K562 (cell line): Measurements from ENCODE around the gene SPHK2. TPM values are rescaled to one million over a fixed set of nuclear protein-coding genes. Genes with fewer than 3 reads are reported as not detected.

Experiments
- ATAC-seq: fragments of 200-7000 bp; cut with Tn5 transposase; 3 replicates; pipeline ENCODE4 v1.9.1; 2020; ENCODE audit warnings: moderate library complexity
- BruUV-seq: library from RNA; stranded (reverse); fragments of 400-500 nt; replicated peaks from 2 replicates; lab custom pipeline; 2021; lab: Mats Ljungman, UMichigan
- CTCF ChIA-PET: fragments of 300-600 bp; formaldehyde crosslinking; extraction: SDS; loops from one replicate; lab custom pipeline; 2021; ENCODE audit warnings: low intra/inter-chr PET ratio; lab: Yijun Ruan, JAX
- POLR2A ChIA-PET: fragments of 300-600, 350-650 bp; sonication (Branson Sonifier 250); formaldehyde crosslinking; extraction: SDS; loops from one replicate; lab custom pipeline; 2021; ENCODE audit warnings: antibody characterized with exemption, inconsistent platforms; lab: Yijun Ruan, JAX
- DNase-seq, 4 experiments: peaks; one replicate each; pipeline versions ENCODE4 v3.0.0 to v3.0.0-alpha.2; 2011 to 2018; ENCODE audit warnings: low spot score in 3 of 4, mixed read lengths in 3 of 4; ENCODE audit errors: extremely low read depth in 1 of 4
- FAIRE-seq: peaks from 2 replicates; lab custom pipeline; 2011; peaks lifted over from hg19 to GRCh38; lab: Jason Lieb, UNC
- H2AFZ ChIP-seq: 2 replicates; pipeline ENCODE4 v1.6.0; 2011; ENCODE audit warnings: low read depth, low read length, control low read depth, inconsistent platforms
- H3K27ac ChIP-seq: fragments of 200-600 bp; 3 replicates; pipeline ENCODE4 v1.8.0; 2011; ENCODE audit warnings: low read depth, mild to moderate bottlenecking, control low read depth, inconsistent platforms, low read length, moderate library complexity, mixed read lengths; ENCODE audit errors: extremely low read depth
- H3K27me3 ChIP-seq, 2 experiments: fragments of 300-600 bp in 1 of 2; 2 replicates in 1 of 2; 3 replicates in 1 of 2; pipeline versions ENCODE4 v1.6.0 to v1.8.0; 2011; ENCODE audit warnings: inconsistent platforms in 2 of 2, low read length in 2 of 2, mild to moderate bottlenecking in 1 of 2, mixed read lengths in 1 of 2, moderate library complexity in 1 of 2; ENCODE audit not compliant: control insufficient read depth in 2 of 2, insufficient read depth in 2 of 2
- H3K36me3 ChIP-seq: fragments of 300-600 bp; 3 replicates; pipeline ENCODE4 v1.8.0; 2011; ENCODE audit warnings: mild to moderate bottlenecking, low read length, inconsistent platforms; ENCODE audit not compliant: control insufficient read depth, insufficient read depth
- H3K4me1 ChIP-seq, 2 experiments: fragments of 200-600 bp in 1 of 2; replicated peaks in 1 of 2; 2 replicates in 1 of 2; 3 replicates in 1 of 2; pipeline versions ENCODE4 v1.5.1 to v1.8.0; 2011; ENCODE audit warnings: inconsistent platforms in 2 of 2, low read length in 2 of 2, mild to moderate bottlenecking in 1 of 2, mixed read lengths in 1 of 2, moderate library complexity in 1 of 2; ENCODE audit not compliant: control insufficient read depth in 2 of 2, insufficient read depth in 2 of 2
- H3K4me2 ChIP-seq: 2 replicates; pipeline ENCODE4 v1.6.1; 2011; ENCODE audit warnings: low read length, control low read depth, inconsistent platforms, mixed read lengths; ENCODE audit not compliant: insufficient read depth
- H3K4me3 ChIP-seq: fragments of 200-600 bp; sonication (generic), shearing (Covaris generic); 2 replicates; pipeline ENCODE4 v1.5.1; 2016; ENCODE audit warnings: control low read depth, inconsistent platforms
- H3K79me2 ChIP-seq: fragments of 200-600 bp; 3 replicates; pipeline ENCODE4 v1.8.0; 2011; ENCODE audit warnings: low read length, inconsistent platforms; ENCODE audit not compliant: control insufficient read depth, insufficient read depth
- H3K9ac ChIP-seq, 2 experiments: 2 replicates each; pipeline versions ENCODE4 v1.6.0 to v1.6.1; 2011; ENCODE audit warnings: low read depth in 2 of 2, low read length in 2 of 2, control low read depth in 1 of 2, inconsistent platforms in 1 of 2, mild to moderate bottlenecking in 1 of 2, mixed read lengths in 1 of 2; ENCODE audit not compliant: insufficient read depth in 1 of 2
- H3K9me1 ChIP-seq: one replicate; pipeline ENCODE4 v1.6.0; 2011; ENCODE audit warnings: inconsistent platforms, mild to moderate bottlenecking, low read length, moderate library complexity; ENCODE audit not compliant: control insufficient read depth, insufficient read depth
- H3K9me3 ChIP-seq: replicated peaks from 2 replicates; pipeline ENCODE4 v1.5.1; 2011; ENCODE audit warnings: low read depth, low read length, inconsistent platforms; ENCODE audit not compliant: control insufficient read depth, insufficient read depth
- H4K20me1 ChIP-seq: replicated peaks from 2 replicates; pipeline ENCODE4 v1.6.1; 2011; ENCODE audit warnings: low read length, inconsistent platforms, mixed read lengths; ENCODE audit not compliant: control insufficient read depth, insufficient read depth
- BCOR ChIP-seq: fragments of 450-650 bp; IDR thresholded peaks from 2 replicates; pipeline ENCODE4 v1.6.1; 2016
- BRF1 ChIP-seq: IDR thresholded peaks from 3 replicates; pipeline ENCODE4 v1.6.1; 2011; ENCODE audit warnings: borderline replicate concordance, mild to moderate bottlenecking; ENCODE audit not compliant: insufficient read length; ENCODE audit errors: extremely low read depth
- CBX2 ChIP-seq: fragments of 200-600 bp; sonication (generic); IDR thresholded peaks from one replicate; pipeline ENCODE4 v1.6.1; 2012; ENCODE audit warnings: mild to moderate bottlenecking, low read length, inconsistent platforms; ENCODE audit not compliant: insufficient read depth, poor library complexity, severe bottlenecking
- CUX1 ChIP-seq: fragments of 200-800 bp; sonication (Bioruptor generic); IDR thresholded peaks from 2 replicates; pipeline ENCODE4 v1.6.1; 2016; ENCODE audit warnings: missing genetic modification characterization, missing compliant biosample characterization
- E2F1 ChIP-seq: sonication (generic); formaldehyde crosslinking; IDR thresholded peaks from 2 replicates; pipeline ENCODE4 v1.8.1; 2023; ENCODE audit warnings: mild to moderate bottlenecking, missing genetic modification reagents, moderate library complexity
- ESRRA ChIP-seq: fragments of 450-650 bp; IDR thresholded peaks from 2 replicates; pipeline ENCODE4 v1.6.1; 2014; ENCODE audit warnings: low read depth, mild to moderate bottlenecking, moderate library complexity, borderline replicate concordance
- GTF2E2 ChIP-seq: fragments of 200-800 bp; sonication (Bioruptor generic); IDR thresholded peaks from 2 replicates; pipeline ENCODE4 v1.6.1; 2016; ENCODE audit warnings: missing genetic modification characterization, missing compliant biosample characterization
- HSF4 ChIP-seq: fragments of 250-450 bp; sonication (Bioruptor Pico); IDR thresholded peaks from 2 replicates; pipeline ENCODE4 v2.1.2; 2022; ENCODE audit warnings: mild to moderate bottlenecking, moderate library complexity, borderline replicate concordance
- KDM2B ChIP-seq: fragments of 250-450 bp; sonication (Bioruptor Pico); IDR thresholded peaks from 2 replicates; pipeline ENCODE4 v1.8.0; 2021; ENCODE audit warnings: mild to moderate bottlenecking, moderate library complexity
- KLF13 ChIP-seq: fragments of 450-650 bp; IDR thresholded peaks from 2 replicates; pipeline ENCODE4 v1.6.1; 2016; ENCODE audit warnings: missing genetic modification characterization, low read depth, mild to moderate bottlenecking, missing compliant biosample characterization, moderate library complexity, borderline replicate concordance
- NFRKB ChIP-seq: fragments of 450-650 bp; IDR thresholded peaks from 2 replicates; pipeline ENCODE4 v1.6.1; 2016; ENCODE audit warnings: low read depth
- NFXL1 ChIP-seq: fragments of 450-650 bp; formaldehyde crosslinking; IDR thresholded peaks from 2 replicates; pipeline ENCODE4 v1.4.0; 2021; ENCODE audit warnings: mild to moderate bottlenecking
- PPARD ChIP-seq: fragments of 250-450 bp; sonication (Bioruptor Pico); IDR thresholded peaks from 2 replicates; pipeline ENCODE4 v1.8.0; 2022; ENCODE audit warnings: inconsistent platforms, mild to moderate bottlenecking, moderate library complexity
- RBM25 ChIP-seq: fragments of 200-400 bp; formaldehyde crosslinking; IDR thresholded peaks from 2 replicates; pipeline ENCODE4 v1.6.1; 2018; ENCODE audit warnings: low read length, low read depth, moderate library complexity; ENCODE audit not compliant: severe bottlenecking
- SAFB2 ChIP-seq: fragments of 200-400 bp; formaldehyde crosslinking; IDR thresholded peaks from 2 replicates; pipeline ENCODE4 v1.6.1; 2018; ENCODE audit warnings: borderline replicate concordance, low read length, low read depth, moderate library complexity; ENCODE audit not compliant: severe bottlenecking
- SIRT6 ChIP-seq: IDR thresholded peaks from one replicate; pipeline ENCODE4 v1.6.1; 2012; ENCODE audit warnings: low read depth, mild to moderate bottlenecking, control low read depth, inconsistent platforms, low read length, moderate library complexity
- ZNF121 ChIP-seq: sonication (generic); formaldehyde crosslinking; conservative IDR thresholded peaks from 2 replicates; pipeline ENCODE4 v1.8.0; 2022; ENCODE audit warnings: missing genetic modification reagents
- ZNF583 ChIP-seq: fragments of 250-450 bp; sonication (Bioruptor Pico); IDR thresholded peaks from 2 replicates; pipeline ENCODE4 v1.4.0; 2020
- WGBS: fragments of 100-300 bp; shearing (Covaris generic); methylation state at CpG from one replicate; pipeline ENCODE4 v1.1.6; 2016; ENCODE audit warnings: low coverage, mixed read lengths; ENCODE audit not compliant: insufficient coverage; ENCODE audit errors: missing lambda C conversion rate; 5-methylcytosine and 5-hydroxymethylcytosine counted together
- in situ Hi-C: fragments of 300-500 bp; cut with MboI; formaldehyde crosslinking; loops from 4 replicates; pipeline ENCODE4 v1.15.0; 2018; ENCODE audit warnings: inconsistent platforms, mixed read lengths
- intact Hi-C: fragments of 100-400 bp; cut with micrococcal nuclease; formaldehyde crosslinking; loops from 2 replicates; pipeline ENCODE4 v1.14.2; 2022
- polyA plus RNA-seq, 8 experiments: library from polyadenylated mRNA; depleted of rRNA in 4 of 8; stranded (reverse) in 5 of 8; unstranded in 3 of 8; fragments of >200 nt; fragmentation: Nextera tagmentation in 2 of 8; fragmentation: Illumina TruSeq in 1 of 8; extraction: Ambion mirVana in 2 of 8; extraction: Trizol in 1 of 8; gene quantifications; 2 replicates each; pipeline versions ENCODE4 v1.2.1 to v1.2.3, GENCODE V29; 2011 to 2014; ENCODE audit warnings: inconsistent platforms in 1 of 8, missing spikeins in 1 of 8
- total RNA-seq, 7 experiments: library from RNA; depleted of rRNA in 6 of 7; stranded (reverse); fragments of >200 nt in 6 of 7; fragmentation: Illumina TruSeq in 2 of 7; extraction: Trizol in 2 of 7; gene quantifications; 2 replicates each; pipeline versions ENCODE4 v1.2.1 to v1.2.3, GENCODE V29; 2011 to 2021; ENCODE audit warnings: low replicate concordance in 1 of 7

The SPHK2 gene
- total and polyA plus RNA-seq, 9 of the 15 experiments (the other 6 are each of a cell fraction or from before 2014, with no cell fraction given): 0.10 to 15.2 (median 2.9) TPM

GRCh38 chr19:48642862-48643261 lies 23.6 kb downstream of the SPHK2 start:
- DNase-seq (no peak), FAIRE-seq (no peak), ATAC-seq (no peak)
- H3K4me2 ChIP-seq: no peak overlapping the region
- POLR2A ChIA-PET: interaction anchor here (1.2 kb wide), 1 partner anchor 10 kb away, joined by 4 read pairs; no protein-coding TSS in a partner anchor
- H4K20me1 ChIP-seq: 0 out of 2 replicates have a peak, but pooled peaks cover 4% of the 10 kb centered on the region
- WGBS: 84% methylated on average over 5 of the region's 5 CpGs
- CTCF ChIA-PET: no interaction called here
- no peak overlapping the region for H2AFZ ChIP-seq
- no peak overlapping the region for H3K4me3 ChIP-seq
- no TSS peak for BruUV-seq
- H3K79me2 ChIP-seq: peaks cover 18% of the 10 kb centered on the region; the same call in 2 of the 3 replicates
- peaks cover 28 to 54% of the 10 kb centered on the region in 2 experiments for H3K4me1 ChIP-seq
- no peaks in the 10 kb centered on the region for H3K27me3 ChIP-seq
- no peak overlapping the region for H3K9ac ChIP-seq
- no peaks in the 10 kb centered on the region for H3K9me3 ChIP-seq
- in situ Hi-C loops: loop anchor here (5.0 to 10.0 kb wide), 2 partner anchors 194 to 332 kb away; partner anchors contain the start of gene HSD17B14
- H3K9me1 ChIP-seq: no peaks in the 10 kb centered on the region
- H3K36me3 ChIP-seq: no peaks in the 10 kb centered on the region
- intact Hi-C loops: no loop called here
- H3K27ac ChIP-seq: no peak overlapping the region
- TF ChIP-seq SIRT6 (no peak), ZNF121 (CRISPR knock-in tag) (peak; percentile 88), CUX1 (CRISPR knock-in tag) (no peak), BRF1 (no peak), BCOR (0 out of 2 replicates have a peak, but pooled peaks have one; percentile 33), KDM2B (CRISPR knock-in tag) (no peak), HSF4 (no peak), E2F1 (no peak), GTF2E2 (tag) (no peak), NFRKB (no peak), ESRRA (no peak), NFXL1 (no peak), SAFB2 (no peak), CBX2 (no peak), KLF13 (no peak), RBM25 (peak; percentile 78), ZNF583 (CRISPR knock-in tag) (no peak), PPARD (CRISPR knock-in tag) (no peak)
